Stimulated activated CD4-positive, alpha-beta T cell treated with anti-CD3 and anti-CD28 coated beads, Interleukin-4, amount 100 ng/mL, for 4 hours (primary cell): Measurements from ENCODE around the gene KDM4D.
A peak's percentile ranks its signal among the peaks of the same experiment; 100 is the strongest.
"Not testable (repeated sequence)": the region's sequence is repeated elsewhere in the genome, so short reads cannot be mapped to it uniquely, and the experiment has no call there.

Experiments
- DNase-seq, 2 experiments: peaks; one replicate each; pipeline ENCODE4 v3.0.0-alpha.2; 2020

KDM4D gene

DNA sequence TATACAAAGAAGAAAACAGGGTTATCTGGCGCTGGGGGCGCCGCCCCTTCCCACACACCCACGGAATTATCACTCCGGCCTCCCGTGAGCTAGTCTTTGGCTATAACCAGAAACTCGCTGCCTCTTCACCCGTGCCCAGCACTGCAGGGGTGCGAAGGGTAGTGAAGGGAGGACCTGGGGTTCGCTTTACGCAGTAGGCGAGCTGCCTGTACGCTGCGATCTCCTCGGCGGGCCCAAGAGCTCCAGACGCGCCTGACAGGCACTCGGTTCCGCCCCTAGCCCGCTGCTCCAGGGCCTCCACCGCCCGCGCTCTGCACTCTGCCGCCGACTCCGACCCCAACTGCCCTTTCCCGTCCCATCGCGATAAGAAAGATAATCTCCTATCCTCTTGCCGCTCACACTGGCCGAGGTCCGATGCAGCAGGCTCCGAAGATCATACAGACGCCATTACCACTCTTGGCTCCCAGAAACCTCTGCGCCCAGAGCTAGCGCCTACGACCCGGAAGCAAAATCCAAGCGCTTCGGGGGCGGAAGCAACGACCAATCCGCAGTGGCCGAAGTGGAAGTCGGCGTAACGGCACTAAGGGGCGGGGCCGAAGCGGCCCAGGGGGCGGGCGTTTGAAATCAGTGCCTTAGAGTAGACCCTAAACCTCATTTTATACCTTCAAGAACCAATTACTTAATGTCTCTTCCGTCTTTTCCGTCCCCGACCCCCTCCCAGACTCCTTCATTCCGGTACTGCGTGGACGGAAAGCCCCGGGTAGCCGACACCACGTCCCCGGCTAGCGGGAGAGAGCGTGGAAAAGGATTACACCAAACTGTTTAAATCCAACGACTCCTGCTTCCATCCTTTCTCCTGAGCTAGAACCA is at the start of gene KDM4D, which contains the start of gene CWC15:
Gene KDM4D (plus strand): TSS at position 611 of the 870 bp plus-strand sequence. CDS start 23,664 bp downstream, outside the sequence.
Gene CWC15 (minus strand): TSS at position 458 of the 870 bp plus-strand sequence. CDS start 1,371 bp downstream, outside the sequence.
- peak; percentile 90 to 94 for DNase-seq

DNA sequence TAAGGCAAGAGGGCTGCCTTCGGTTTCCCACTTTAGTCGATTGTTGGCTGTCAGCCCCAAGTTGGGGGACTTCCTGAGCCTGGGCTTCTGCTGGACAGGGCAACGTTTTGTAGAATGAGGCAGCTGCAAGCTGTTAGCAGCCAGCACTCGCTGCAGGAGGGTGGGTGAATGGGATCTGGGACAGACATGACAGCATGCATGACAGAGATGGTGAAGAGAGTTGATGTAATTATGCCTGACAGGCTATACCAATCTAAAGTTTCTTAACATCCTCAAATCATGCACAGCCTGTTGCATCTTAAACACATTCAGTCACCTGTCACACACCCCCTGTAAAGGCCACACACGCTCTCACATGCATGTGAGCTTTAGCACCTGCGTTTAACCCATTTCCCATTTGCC is 49.3 kb upstream of the KDM4D start:
- no peak for DNase-seq

DNA sequence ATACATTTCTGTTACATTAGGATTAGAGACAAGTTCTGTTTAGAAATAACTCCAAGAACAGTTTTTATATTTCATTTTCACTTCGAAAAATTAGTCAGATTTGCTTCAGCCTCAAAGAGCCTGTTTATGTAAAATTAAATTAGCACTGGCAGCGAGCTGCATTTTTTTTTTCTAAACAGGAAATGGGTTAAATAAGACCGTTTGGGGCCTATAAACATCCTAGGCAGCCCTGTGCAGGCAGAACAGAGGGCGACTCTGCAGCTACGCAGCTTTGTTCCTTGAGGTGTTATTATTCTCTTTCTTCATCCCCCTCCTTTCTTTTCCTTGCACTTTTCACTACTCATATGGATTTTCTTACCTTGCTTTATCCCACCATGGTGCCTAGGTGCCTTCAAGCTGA is 48.9 kb upstream of the KDM4D start:
- no peak for DNase-seq

DNA sequence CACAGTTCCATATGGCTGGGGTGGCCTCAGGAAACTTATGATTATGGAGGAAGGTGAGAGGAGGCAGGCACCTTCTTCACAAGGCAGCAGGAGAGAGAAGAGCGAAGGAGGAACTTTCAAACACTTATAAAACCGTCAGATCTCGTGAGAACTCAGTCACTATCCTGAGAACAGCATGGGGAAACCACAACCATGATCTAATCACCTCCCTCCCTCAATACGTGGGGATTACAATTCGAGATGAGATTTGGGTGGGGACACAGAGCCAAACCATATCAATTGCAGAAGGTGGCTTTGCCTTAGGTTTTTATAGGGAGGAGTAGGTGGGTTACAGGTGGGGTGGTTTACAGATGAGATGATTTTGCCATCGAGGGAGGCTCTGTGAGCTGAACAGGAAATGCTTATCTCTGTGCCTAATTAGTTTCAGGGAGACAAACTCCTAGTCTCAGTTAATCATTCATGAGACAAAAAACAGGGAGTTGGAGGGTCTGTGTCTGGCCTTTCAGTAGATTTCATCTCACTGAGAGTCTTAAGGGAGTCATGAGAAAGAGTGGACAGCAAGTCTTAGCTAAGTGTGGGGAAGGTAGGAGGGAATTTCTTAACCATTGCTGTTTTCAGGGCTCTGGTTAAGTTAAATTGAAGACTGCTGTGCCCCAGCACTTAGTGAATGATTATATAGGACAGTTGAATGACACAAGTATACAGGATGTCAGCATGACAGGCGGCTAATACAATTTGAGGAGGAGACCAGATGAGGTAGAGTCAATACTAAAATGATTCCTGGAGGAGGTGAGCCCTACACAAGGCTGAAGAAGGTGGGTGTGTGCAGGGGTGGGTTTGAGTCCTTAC is 47.9 kb upstream of the KDM4D start:
- no peak for DNase-seq

DNA sequence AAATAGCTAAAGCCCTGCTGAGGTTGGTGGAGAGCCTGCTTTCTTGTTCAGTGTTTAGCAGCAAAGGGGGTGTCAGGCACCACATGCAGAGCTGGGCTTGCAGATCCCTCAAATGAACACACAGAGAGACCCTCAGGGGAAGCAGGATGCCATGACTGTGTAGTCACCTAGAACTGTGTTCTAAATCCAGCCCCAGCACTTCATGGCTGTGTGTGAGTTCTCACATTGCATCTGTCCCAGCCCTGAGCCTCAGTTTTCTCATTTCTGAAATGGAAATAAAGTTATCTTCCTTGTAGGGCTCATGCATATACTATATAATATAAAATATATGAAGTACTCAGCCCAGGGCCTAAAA is 47.3 kb upstream of the KDM4D start:
- no peak for DNase-seq

DNA sequence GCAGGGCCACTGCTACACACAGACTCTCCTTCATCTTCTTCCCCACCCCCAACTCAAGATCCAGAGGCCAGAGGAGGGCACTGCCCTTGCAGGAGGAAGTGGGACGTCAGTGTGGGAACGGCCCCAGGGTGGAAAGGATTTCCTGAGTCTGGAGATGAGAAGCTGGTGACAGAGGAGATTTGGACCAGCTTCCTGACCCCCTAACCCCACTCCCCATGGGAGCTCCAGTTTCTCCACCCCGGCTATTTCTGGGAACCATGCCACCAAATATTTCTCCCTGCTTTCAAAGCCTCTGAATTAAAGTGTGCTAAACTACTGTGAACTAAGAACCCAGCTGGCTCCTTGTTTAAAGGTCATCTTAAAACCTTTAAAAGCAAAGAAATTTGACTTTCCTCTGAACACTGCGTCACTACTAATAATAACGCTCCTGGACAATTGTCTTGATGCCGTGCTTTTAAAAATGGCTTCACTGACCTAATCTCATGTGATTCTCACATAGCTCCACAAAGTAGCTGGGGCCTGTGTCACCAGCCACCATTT is 46.7 kb upstream of the KDM4D start:
- no peak for DNase-seq

DNA sequence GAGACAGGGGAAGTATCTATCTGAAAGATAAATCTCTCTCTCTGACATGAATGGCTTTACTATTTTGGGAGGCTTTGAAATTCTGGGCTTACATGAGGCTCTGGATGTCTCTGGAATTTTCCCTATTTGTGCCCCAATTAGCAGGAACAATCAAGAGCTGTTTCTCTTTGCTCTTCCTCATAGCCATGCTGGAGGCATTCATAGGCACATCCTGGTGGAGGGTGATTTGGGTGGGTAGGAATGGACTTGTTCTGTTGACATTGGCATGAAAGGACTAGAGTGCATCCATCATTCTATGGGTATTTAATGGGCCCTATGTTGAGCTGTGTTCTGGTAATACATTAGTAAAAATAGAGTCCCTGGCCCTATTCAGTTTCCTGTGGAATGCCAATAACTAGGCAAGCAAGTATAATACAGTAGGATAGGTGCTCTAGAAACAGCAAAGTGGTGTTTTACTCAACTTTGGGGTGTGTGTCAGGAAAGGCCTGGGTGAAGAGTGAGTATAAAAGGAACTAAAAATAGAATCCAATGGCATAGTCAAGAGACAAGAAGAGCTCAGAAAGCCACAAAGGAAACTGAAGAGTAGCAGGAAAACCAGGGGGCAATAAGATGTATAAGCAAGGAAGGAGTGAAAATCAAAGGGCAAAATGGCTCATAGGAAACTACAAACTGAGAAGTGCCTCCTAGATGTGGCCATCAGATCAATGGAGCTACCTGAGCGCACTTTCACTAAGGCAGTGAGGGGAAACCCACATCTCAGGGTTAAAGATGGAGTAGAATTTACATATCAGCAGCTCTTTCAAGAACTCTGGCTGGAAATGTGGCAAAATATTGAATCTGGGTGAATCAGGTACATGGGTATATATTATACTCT is 45.2 kb upstream of the KDM4D start:
- no peak for DNase-seq

DNA sequence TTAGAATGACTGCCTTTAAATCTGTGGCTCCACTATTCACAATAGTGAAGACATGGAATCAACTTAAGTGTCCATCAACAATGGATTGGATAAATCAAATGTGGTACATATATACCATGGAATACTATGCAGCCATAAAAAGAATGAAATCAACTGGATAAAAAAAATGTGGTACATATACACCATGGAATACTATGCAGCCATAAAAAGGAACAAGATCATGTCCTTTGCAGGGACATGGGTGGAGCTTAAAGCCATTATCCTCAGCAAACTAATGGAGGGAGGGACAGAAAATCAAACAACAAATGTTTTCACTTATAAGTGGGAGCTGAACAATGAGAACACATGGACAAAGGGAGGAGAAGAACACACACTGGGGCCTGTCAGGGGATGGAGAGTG is 41.4 kb upstream of the KDM4D start:
- DNase-seq: not testable (repeated sequence)

DNA sequence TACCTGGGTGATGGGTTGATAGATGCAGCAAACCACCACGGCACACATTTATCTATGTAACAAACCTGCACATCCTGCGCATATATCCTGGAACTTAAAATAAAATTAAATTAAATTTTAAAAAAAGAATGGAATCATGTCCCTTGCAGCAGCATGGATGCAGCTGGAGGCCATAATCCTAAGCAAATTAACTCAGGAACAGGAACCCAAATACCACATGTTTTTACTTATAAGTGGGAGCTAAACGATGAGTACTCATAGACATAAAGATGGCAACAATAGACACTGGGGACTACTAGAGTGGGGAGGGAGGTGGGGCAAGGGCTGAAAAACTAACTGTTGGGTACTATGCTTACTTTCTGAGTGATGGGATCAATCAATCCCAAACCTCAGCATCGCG is 41.0 kb upstream of the KDM4D start:
- DNase-seq: no peak

DNA sequence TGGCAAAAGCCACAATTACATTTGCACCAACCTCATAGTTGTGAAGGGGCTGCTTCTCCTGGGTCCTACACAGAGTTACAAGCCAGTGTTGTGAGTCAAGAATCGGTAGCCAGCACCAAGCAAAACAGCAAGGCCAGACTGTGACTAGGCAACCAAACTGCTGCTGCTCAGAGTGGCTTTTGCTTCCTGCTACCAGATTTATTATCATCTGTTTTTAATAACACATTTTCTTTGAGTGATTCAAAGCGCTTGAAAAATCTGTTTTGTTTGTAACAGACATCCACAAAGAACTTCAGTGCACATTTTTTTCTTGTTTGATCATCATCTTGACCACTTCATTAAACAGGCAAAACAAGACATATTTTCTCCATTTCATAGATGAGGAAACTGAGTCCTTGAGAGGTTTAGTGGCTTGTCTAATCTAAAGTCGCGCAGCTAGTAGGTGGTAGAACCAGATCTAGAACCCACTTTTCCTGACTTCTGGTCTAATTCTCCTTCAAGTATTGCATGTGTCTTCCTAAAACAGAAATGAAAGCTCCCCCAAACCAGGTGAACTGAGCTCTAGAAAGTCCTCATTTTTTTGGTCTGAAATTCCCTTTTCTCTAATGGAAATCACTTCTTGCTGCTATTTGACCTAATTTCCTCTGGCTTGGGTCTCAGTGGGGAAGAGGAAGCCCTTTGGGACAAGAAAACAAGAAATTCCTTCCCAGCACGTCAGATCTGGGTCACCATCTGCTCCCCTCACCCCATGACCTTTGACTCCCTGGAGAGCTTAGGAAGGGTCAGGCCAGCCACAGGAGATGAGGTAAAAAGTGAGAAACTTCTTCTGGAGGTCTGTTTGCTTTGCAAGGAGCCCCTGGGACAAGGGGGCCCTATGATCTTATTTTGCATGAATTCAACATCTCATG is 40.0 kb upstream of the KDM4D start:
- no peak for DNase-seq

DNA sequence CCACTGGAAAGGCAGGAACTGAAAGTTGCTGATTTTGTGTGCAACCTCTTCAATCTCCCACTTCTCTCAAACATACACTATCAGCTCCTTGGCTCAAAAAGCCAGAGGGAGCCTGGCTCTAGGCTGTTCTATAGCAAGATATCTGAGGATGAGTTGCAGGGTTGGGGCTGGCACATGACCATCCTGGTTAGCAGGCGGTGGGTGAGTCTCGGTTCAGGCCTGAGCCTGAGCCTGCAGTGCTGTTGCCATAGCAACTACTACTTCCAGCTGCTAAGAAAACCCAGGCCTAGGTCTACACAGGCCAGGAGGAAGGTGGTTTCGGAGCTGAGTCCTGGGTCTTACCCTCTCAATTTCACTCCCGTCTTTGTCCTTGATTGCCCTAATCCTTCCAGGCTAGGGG is 39.1 kb upstream of the KDM4D start:
- no peak for DNase-seq

DNA sequence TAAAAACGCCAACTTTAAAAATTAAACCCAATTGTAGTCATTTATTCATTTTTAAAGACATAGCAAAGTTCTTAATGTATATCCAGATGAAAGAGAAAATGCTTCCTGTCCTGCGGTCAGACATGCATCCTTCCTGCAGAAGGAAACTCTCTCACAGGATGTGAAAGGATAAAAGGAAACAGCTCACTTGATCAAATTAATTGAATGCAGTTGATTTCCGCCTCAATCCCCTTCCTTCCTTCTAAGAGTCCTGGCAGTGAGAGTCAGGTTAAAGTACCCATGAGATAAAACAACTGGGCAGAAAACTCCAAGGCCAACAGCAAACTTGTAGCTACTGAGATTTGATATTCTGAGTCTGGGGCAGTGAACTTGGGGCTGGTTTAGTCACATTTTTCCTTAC is 38.7 kb upstream of the KDM4D start:
- DNase-seq: no peak

DNA sequence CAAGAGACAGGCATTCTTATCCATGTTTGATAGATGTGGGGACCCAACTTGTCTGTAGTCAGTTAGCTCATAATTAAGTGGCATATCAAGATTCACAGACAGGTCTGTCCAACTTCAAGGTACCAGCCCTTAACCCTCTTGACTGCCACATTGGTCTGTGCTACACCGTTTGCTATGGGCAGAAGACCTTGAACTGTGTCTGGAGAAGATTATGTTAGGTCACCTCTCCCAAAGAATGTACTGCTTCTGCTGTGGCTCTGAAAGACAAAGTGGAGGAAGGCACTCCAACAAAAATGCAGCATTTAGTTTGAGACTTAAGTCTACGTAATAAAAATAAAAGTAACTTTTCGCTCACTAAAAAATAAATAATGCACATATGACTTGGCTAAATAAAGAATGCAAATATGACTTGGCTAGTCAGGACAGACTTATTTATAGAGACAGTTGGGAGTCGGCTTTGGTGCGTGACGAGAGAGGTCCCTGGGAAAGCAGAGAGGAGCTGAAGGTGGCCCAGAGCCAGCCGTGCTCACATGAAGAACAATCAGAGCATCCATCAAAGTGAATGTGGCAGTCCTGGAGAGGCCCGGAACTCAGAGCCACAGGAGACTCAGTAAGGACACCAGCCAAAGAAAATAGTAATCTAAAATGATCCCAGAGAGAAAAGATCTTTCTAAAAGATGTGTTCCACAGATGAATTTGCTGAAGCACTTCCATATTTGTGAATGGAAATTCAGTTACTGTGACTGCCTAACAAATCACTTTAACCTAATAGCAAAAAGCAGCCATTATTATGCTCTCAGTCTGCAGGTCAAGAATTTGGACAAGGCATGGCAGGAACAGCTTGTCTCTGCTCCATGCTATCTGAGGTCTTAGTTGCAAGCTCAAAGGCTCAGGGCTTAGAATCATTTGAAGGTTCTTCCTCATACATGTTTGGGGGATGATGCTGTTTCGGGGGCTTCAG is 35.1 kb upstream of the KDM4D start:
- no peak for DNase-seq

DNA sequence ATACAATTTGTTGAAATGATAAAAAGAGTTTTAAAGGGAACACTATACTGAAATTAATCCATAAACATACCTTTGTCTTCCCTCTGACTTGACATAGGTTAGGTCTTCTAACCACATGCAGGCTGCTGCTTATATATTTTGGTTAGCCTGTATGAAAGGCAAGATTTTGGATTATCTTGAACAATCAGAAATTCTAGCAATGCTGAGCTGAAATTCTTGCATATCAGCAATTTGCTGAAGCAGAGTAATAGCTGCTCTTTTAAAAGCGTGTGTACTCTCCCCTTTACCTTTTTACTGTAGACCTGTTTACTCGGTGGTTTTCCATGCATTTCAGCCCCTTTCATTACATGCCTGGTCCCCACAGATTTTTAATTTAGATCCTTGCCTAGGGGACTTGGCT is 34.2 kb upstream of the KDM4D start:
- no peak for DNase-seq

DNA sequence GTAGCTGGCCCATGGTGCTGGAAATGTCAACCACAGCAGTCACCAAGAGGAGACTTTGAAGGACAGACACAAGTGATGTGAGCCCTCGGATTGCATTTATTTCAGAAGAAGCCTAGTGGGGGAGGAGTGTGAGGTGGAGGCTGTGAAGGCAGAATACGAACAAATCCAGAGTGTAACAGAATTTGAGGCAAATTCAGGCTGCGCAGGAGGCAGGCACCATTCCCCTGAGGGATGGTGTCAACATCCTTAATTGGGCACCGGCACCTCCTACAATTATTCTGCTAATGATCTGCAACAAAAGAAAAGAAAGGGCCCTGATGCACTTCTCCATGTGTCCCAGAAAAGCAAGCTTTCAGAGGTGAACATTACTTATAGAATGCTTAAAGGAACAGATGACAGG is 32.4 kb upstream of the KDM4D start:
- DNase-seq: no peak

DNA sequence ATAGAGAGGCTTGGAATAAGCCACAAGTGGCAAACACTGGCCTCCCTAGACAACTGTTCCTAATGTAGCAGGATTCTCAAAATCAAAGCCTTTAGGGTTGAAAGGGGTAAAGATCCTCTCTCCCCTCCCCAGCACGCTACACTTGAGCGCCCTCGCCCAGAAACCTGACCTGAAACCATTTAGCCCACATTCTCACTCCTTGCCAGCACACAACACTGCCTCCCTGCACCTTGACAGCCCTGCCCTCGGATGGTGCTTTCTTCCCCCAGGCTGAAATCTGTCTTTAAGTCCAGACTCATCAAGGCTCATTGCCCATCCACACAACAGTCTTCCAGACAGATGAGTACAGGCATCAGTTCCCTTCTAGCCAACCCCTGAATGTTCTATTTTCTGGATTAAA is 26.7 kb upstream of the KDM4D start:
- DNase-seq: no peak

DNA sequence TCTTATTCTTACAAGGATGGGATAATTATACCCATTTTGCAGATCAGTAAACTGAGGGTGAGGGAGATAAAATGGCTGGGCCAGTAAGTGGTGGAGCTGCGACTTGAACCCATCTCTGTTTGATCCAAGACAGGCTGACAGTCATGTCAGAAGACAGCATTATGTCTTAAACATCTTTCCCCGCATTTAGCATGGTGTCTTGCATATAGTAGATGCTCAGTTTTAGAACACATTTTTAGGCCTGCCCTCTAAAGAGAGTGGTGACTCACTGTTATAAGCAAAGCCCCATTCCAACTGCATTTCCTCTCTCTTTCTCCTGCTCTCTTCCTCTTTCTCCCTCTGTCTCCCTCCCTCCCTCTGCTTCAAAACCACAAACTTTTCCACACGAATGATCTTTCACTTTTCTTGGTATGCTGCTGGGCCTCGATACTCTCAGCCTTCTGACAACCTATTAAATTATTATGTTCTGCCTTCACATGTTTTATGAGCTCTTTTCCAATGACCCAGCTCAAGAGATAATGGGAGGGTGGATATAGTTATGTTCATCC is 25.4 kb upstream of the KDM4D start:
- no peak for DNase-seq

DNA sequence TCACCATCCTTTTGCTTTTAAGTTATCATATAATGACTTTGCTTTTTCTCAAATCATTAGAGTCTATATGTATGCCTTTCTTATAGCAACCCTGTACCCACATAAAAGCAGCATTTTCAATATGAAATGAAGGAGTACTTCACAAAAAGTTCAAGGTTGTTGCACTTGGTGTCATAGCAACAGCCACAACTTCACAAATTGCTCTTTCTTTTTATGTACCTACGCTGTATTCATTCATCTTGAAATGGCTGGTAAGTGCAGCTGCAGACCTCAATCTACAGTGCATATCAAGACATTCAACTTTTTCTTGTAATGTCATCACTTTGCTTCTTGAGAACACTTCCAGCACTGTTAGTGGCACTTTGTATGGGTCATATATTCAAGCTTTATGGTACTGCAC is 18.8 kb upstream of the KDM4D start:
- DNase-seq: no peak

DNA sequence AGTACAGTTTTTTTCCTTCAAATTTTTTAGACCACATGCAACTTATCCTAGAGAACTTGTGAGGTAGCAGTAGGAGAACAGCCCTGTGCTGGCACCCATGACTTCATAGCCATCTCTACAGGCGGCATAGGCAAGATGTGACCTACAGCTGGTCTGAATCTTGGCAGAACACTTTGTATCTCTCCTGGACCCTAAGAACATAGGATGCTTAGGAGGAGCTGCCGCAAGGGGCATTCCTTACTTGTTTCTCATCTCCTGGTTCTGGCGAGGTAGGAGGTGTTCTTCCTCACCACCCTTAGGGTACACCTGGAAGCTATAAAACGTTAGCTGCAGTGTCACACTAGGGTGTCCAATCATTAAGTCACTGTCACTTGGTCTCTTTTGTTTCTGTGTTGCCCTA is 16.5 kb upstream of the KDM4D start:
- DNase-seq: no peak

DNA sequence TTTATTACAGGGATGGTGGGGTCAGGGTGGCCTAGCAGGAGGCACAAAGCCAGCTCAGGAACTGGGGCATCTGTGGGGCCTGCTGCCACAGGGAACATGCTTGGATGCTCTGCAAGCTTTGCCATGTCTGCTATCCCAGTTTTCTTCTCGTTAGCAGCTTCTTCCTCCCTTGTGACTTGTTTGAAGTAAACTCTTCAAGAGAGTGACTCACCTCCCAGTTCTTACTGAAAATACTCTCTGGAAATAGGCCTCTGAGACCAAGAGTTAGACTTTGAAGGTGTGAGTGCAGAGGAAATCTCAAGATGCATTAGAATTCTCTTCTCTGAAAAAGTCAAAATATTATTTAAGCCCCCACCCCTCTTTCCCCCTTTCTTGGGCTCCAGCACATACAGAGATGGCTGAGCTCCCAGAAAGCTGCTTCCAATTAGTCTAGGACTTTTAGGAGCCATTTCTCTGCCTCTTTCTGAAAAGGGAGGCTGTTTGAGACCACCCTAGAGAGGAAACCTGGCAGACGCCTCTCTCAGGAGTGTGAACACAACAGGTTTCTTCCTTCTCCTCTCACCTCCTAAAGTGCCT is 15.3 kb upstream of the KDM4D start:
- DNase-seq: no peak
